Iris pigment epithelial cell (primary cell): Measurements from ENCODE around the gene LRRC28.
A peak's percentile ranks its signal among the peaks of the same experiment; 100 is the strongest.

ENCODE experiments used
- DNase-seq: peaks from one replicate; pipeline ENCODE4 v3.0.0-alpha.2; 2011; ENCODE audit warnings: low read depth

LRRC28 gene

GRCh38 chr15:99343208-99343607, 91.9 kb downstream of the LRRC28 start:
- no peak for DNase-seq

GRCh38 chr15:99343881-99344551, 92.7 kb downstream of the LRRC28 start:
- no peak for DNase-seq

- DNase-seq: no peak
Measured at GRCh38 chr15:99344639-99345038, 93.4 kb downstream of the LRRC28 start.

- DNase-seq: no peak
Measured at GRCh38 chr15:99345242-99345641, 94.0 kb downstream of the LRRC28 start.

GRCh38 chr15:99345832-99346462, 94.7 kb downstream of the LRRC28 start:
- no peak for DNase-seq

- DNase-seq: no peak
Measured at GRCh38 chr15:99347574-99347973, 96.3 kb downstream of the LRRC28 start.

GRCh38 chr15:99348412-99348811, 97.1 kb downstream of the LRRC28 start:
- DNase-seq: no peak

- DNase-seq: no peak
Measured at GRCh38 chr15:99350408-99350807, 99.1 kb downstream of the LRRC28 start.

- no peak for DNase-seq
Measured at GRCh38 chr15:99359769-99360168, 108.5 kb downstream of the LRRC28 start.

- DNase-seq: peak; percentile 55
Measured at GRCh38 chr15:99361545-99362185, 110.4 kb downstream of the LRRC28 start.

- no peak for DNase-seq
Measured at GRCh38 chr15:99365242-99365641, 114.0 kb downstream of the LRRC28 start.

- no peak for DNase-seq
Measured at GRCh38 chr15:99366013-99366412, 114.7 kb downstream of the LRRC28 start.

GRCh38 chr15:99368743-99369142, 117.5 kb downstream of the LRRC28 start:
- no peak for DNase-seq

- no peak for DNase-seq
Measured at GRCh38 chr15:99369196-99369595, 117.9 kb downstream of the LRRC28 start.

- DNase-seq: peak; percentile 6
Measured at GRCh38 chr15:99371180-99372103, 120.2 kb downstream of the LRRC28 start.

- DNase-seq: peak; percentile 10
Measured at GRCh38 chr15:99385005-99385669, 133.9 kb downstream of the LRRC28 start.

GRCh38 chr15:99385865-99386264, 134.6 kb downstream of the LRRC28 start:
- DNase-seq: peak; percentile 64

GRCh38 chr15:99386391-99386790, 135.1 kb downstream of the LRRC28 start:
- DNase-seq: no peak

GRCh38 chr15:99387421-99388168, 136.3 kb downstream of the LRRC28 start:
- DNase-seq: no peak

GRCh38 chr15:99390667-99391066, 139.4 kb downstream of the LRRC28 start:
- DNase-seq: no peak

GRCh38 chr15:99393641-99394040, 142.4 kb downstream of the LRRC28 start:
- no peak for DNase-seq
